CMK (cell line): ENCODE data around the gene COMMD9.

Experiments used
- DNase-seq: peaks from one replicate; pipeline ENCODE4 v3.0.0-alpha.2; 2010; ENCODE audit warnings: low read depth

COMMD9 gene

GRCh38 chr11:36222831-36223635 lies 66.2 kb downstream of the COMMD9 start:
- DNase-seq, result no peak
